HG03442 (cell line): ENCODE data around the gene TRABD2B.

Experiments
- ATAC-seq: cut with Tn5 transposase; IDR thresholded peaks from one replicate; pipeline ENCODE4 v1.9.1; 2021; ENCODE audit warnings: mild to moderate bottlenecking, moderate library complexity; ENCODE audit not compliant: unreplicated experiment

Gene TRABD2B

GRCh38 chr1:47783638-47784496 is 213.3 kb downstream of the TRABD2B start:
- no peak for ATAC-seq

DNA sequence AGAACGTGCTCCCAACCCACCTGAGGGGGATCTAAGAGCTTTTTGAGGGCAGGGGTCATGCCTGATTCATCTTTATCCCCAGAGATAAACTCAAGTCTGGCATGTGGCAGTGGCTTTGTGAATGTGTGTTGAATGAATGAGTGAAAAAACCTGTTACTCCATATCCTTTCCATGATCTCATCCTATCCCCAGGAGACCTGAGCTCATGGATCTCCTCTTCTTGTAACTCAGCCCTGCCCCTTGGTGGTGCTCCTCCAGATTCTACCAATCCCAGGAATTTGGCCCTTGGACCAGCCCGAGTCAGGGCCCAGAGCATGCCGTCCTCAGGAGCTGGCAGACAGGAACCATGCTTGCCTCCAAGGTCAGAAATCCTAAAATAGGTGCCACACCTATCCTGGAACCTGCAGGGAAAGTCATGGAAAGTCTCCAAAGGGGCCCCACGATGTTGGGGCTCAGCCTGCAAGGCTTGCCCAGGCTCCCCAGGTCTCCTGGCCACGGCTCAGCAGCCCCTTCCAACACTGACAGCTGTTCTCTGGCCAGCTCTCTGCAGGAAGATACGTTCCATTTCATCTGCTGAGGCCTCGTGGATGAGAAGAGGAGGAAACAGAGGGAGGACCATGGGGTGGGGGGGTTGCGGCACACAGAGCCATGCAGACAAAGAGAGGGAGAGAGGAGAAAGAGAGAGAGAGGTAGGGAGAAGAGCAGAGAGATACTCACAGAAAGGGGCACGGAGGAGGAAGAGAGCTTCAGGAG is 214.6 kb downstream of the TRABD2B start:
- ATAC-seq: no peak

- ATAC-seq: no peak
These were observed 215.8 kb downstream of the TRABD2B start for GRCh38 chr1:47781171-47781959.

DNA sequence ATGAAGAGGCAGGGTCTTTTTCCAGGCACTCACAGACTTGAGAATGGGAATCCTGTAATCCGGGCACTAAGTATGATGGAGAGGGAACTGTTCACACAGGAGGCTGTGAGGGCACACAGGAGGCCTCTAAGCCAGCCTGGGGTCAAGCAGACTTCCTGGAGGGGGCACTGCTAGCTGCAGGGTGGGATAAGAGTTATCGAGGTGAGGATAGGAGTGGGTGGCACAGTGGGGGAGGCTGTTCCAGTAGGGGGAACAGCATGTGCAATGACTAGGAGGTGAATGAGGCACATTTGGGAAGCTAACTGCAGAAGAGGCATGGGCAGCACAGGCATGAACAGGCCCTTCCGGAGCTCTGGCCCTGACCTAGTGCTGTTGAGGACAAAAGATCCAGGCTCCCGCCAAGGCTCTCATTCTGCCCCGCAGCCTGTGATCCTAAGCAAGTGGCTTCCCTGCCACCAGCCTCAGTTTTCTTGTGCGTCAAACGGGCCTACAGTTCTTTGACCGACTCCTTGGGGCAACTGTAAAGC is 216.7 kb downstream of the TRABD2B start:
- no peak for ATAC-seq

- no peak for ATAC-seq
These were observed 217.6 kb downstream of the TRABD2B start for GRCh38 chr1:47779613-47780012.

GRCh38 chr1:47778280-47778679 is 218.9 kb downstream of the TRABD2B start:
- no peak for ATAC-seq

- ATAC-seq: no peak
These were observed 219.9 kb downstream of the TRABD2B start for GRCh38 chr1:47777322-47777721.

DNA sequence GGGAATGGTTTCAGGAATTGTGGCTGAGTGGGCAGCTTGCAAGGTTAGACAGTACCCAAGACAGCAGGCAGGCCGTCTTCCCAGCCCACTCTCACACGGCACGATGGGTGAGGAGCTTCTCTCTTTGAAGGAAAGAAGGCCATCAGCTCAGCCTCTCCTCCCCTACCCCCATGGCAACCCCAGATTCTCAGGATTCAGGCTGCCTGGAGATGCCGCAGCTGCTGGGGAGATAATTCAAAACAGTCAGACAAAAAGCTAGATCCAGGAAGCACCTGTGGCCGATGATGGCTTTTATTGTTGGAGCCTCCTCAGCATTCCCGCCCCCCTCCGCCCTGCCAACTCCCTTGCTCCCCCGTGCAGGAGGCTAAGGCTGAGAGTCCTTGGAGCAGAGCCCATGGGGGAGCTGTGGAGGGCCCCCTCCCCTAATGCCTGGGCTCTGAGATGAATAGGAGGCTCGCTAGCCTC is 220.5 kb downstream of the TRABD2B start:
- no peak for ATAC-seq

DNA sequence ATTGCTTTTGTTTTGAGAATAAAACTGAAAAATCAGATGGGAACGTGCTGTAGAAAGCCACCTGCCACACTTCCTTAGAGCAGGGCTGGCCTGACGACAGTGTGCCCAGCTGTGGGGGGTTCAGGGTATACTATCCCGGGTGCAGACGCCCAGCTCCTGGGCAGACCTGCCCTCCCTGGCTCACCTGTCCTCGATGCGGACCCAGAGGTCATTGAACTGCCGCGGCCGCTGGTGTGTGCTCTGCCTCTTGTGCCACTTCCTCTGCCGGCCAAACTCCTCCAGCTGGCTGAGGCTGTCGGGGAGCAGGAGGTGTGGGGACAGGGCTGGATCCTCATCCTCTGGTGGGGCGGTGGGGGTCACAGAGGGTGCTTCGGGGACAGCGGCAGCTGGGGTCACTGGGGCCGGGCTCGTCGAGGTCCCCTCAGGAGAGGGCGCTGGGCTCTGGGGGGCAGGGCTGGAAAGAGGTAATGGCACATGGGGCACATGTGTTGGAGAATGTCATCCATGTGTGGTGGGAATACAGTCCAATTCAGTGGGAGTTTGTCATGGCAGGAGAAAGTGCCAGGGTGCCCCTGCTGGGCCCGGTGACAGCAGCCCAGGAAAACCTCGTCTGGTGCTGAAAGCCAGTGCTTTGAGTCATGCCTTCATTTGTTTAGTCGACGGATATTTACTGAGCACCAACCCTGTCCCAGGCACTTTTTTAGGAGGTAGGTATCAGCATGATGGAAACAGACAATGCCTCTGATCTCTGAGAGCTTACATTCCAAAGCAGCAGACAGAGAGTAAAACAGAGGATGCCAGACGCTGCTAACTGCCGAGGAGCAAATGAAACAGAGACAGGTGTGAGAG is 222.0 kb downstream of the TRABD2B start:
- ATAC-seq: no peak

GRCh38 chr1:47772960-47773682 is 224.1 kb downstream of the TRABD2B start:
- no peak for ATAC-seq

GRCh38 chr1:47772281-47772680 is 224.9 kb downstream of the TRABD2B start:
- ATAC-seq: no peak

DNA sequence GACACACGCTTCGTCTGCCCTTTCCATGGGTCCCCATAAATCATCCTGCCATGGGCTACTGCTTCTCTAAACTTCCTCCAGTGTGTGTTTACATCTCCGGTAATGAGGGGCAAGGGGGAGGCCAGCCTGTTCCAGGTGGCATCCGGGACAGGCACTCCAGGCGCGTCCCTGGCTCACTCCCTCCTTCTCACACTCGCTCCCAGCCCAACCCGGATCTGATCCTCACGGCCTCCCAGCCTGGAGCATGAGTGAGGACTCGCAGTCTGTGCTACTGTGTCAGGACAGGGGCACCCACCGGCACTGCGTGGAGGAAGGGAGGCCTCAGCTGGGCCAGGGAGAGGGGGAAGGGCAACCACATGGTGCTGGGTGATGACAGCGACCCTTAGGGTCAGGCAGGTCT is 225.4 kb downstream of the TRABD2B start:
- ATAC-seq: no peak

DNA sequence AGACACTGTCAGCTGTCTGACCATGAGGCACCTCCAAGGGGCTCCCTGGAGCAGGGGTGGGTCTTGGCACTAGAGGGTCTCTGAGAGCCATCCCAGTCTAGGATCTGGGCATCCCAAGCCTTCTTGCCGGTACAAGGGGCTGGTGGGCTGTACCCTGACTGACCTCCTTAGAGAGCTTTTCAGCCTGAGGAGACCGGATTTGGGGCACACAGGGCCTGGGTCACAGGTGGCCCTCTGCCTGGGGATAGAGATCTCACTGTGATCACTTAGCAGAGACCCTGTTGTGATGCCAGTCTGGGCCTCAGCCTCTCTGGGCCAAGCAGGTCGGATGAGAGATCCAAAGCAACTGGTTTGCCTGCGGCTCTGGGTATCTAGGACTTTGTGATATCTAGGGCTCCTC is 227.2 kb downstream of the TRABD2B start:
- no peak for ATAC-seq

- no peak for ATAC-seq
These were observed 227.9 kb downstream of the TRABD2B start for GRCh38 chr1:47769295-47769694.

DNA sequence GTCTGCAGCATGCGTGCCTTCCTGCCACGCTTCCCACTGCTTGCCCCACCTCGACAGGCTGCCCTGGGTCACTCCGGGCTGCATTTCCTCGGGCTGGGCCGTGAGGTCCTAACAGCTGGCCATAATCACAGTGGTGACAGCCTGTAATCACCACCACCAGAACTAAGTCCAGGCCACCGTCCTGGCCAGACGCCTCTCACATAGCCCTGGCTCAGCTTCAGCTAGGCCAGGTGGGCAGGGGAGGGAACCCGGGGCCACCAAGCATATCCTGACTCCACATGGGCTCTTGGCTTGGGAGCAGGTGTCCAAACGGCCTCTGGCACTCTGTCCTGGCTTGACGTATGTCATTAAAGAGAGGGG is 229.5 kb downstream of the TRABD2B start:
- no peak for ATAC-seq

DNA sequence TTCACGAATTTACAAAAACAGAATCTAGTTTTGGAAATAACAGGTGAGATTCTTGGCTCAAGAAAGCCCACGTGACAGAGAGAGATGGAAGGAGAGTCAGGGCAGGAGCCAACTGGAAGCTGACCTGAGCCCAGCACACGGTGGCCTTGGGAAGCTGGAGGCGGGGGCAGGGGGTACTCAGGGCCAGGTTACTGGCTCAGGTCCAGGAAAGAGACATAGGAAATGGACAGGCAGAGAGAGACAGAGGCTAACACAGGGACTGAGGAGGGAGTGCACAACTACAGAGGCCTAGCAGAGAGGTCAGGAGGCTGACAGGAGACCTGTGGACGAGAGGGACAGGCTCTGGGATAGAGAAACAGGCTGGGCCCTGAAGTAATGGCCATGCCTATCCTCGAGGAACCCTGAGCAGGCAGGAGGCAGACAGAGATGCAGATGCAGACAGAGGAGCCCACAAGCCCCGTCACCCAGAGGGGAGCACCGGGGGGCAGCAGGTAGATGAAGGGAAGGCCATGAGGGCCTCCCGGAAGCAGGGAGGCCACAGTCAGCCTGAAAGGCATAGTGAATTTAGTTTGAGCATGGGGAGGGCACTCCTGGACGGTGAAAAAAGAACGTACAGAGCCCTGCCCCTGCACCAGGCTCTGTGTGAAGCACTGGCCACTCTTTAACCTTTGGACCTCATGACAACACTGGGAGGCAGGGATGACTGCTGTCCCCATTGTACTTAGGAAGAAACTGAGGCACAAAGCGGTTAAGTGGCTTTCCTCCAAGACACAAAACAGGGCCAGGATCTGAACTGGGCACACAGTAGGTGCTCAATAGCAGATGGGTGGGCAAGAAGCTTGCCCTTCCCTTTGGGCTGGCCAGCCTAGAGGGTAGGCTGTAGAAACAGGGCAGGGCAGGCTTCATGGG is 230.1 kb downstream of the TRABD2B start:
- no peak for ATAC-seq

GRCh38 chr1:47765742-47766485 is 231.3 kb downstream of the TRABD2B start:
- no peak for ATAC-seq

- no peak for ATAC-seq
These were observed 231.9 kb downstream of the TRABD2B start for GRCh38 chr1:47765236-47765635.
